Choroid plexus epithelial cell (primary cell): ENCODE data around the gene RASD2.
"Not testable (repeated sequence)": the region's sequence is repeated elsewhere in the genome, so short reads cannot be mapped to it uniquely, and the experiment has no call there.

Experiments used
- DNase-seq: peaks from one replicate; pipeline ENCODE4 v3.0.0-alpha.2; 2010; ENCODE audit warnings: low read depth
- H3K4me3 ChIP-seq: 2 replicates; pipeline ENCODE4 v1.5.1; 2011; ENCODE audit warnings: low read depth, mild to moderate bottlenecking, control low read depth, low read length, moderate library complexity
- TF ChIP-seq, protein P1 (sequence below): conservative IDR thresholded peaks from 2 replicates; pipeline ENCODE4 v1.5.1; 2011; ENCODE audit warnings: low read depth, mild to moderate bottlenecking, control low read depth, inconsistent platforms, low read length, moderate library complexity

Gene RASD2

DNA sequence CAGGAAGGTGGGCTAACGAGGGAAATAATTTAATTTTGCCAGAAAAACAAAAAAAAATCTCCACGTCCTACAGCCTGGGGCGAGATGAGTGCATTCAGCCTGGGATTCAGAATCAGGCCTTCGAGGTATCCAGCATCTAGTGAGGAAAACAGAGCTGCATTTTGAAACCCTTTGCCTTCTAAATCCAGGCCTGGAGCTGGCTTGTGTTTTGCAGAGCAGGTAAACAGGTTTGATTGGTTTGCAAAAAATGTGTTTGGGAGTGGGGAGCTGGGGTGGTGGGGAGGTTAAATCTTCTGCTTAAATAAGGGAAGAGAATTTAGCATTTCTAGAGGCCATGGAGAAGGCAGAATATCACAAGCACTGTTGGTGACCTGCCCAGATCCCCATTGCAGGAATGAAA lies 29.7 kb upstream of the RASD2 start:
- no peak overlapping the region for H3K4me3 ChIP-seq
- no peak for DNase-seq
- TF ChIP-seq, protein P1, sequence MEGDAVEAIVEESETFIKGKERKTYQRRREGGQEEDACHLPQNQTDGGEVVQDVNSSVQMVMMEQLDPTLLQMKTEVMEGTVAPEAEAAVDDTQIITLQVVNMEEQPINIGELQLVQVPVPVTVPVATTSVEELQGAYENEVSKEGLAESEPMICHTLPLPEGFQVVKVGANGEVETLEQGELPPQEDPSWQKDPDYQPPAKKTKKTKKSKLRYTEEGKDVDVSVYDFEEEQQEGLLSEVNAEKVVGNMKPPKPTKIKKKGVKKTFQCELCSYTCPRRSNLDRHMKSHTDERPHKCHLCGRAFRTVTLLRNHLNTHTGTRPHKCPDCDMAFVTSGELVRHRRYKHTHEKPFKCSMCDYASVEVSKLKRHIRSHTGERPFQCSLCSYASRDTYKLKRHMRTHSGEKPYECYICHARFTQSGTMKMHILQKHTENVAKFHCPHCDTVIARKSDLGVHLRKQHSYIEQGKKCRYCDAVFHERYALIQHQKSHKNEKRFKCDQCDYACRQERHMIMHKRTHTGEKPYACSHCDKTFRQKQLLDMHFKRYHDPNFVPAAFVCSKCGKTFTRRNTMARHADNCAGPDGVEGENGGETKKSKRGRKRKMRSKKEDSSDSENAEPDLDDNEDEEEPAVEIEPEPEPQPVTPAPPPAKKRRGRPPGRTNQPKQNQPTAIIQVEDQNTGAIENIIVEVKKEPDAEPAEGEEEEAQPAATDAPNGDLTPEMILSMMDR = no peak

- TF ChIP-seq, protein P1 = no peak
- no peak for DNase-seq
Observed at GRCh38 chr22:35514366-35514765, 26.3 kb upstream of the RASD2 start.

DNA sequence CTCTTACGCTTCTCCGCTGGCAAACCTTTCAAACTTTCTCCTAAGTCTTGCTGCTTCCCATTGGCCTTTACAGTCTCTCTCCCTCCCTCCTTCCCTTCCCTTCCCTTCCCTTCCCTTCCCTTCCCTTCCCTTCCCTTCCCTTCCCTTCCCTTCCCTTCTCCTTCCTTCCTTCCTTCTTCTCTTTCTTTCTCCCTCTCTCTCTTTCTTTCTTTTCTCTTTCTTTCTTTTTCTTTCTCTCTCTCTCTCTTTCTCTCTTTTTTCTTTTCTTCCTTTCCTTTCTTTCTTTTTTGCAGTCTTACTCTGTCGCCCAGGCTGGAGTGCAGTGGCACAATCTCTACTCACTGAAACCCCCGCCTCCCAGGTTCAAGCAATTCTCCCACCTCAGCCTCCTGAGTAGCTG lies 24.7 kb upstream of the RASD2 start:
- DNase-seq = not testable (repeated sequence)

More at GRCh38 chr22:35514366-35514765, 26.3 kb upstream of the RASD2 start:
- H3K4me3 ChIP-seq = no peak overlapping the region

DNA sequence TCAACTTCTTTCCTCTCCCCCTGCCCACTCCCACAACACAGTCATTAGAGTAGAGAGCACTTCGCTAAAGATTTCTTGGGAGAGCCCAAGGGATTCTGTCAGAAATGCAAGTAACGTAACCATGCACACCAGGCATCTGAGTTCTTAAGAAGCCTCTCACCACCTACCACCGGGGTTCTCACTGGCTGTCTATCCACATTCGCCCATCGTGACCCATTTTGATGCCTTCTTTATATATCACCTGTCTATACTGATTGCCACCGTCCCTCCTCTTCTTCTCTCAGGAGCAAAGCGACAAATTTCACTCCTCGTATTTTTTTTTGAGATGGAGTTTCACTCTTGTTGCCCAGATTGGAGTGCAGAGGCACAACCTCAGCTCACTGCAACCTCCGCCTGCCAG lies 23.9 kb upstream of the RASD2 start:
- H3K4me3 ChIP-seq = no peak overlapping the region
- DNase-seq = no peak
- TF ChIP-seq, protein P1 = no peak

More for the DNA sequence above, 24.7 kb upstream of the RASD2 start:
- H3K4me3 ChIP-seq = not testable (repeated sequence)

DNA sequence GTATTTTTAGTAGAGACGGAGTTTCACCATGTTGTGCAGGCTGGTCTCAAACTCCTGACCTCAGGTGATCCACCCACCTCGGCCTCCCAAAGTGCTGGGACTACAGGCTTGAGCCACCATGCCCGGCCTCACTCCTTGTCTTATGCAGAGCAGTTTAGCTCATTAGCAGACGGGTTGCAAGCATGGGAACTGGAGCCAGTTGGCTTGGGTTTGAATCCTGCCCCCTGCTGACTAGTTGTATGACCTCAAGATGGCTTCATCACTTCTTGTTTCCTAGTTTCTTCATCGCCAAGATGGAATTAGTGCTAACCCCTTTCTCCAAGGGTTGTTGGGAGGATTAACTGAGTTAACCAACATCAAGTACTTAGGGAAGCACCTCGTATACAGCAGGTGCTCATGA lies 23.4 kb upstream of the RASD2 start:
- no peak for DNase-seq
- no peak overlapping the region for H3K4me3 ChIP-seq
- TF ChIP-seq, protein P1 = no peak

DNA sequence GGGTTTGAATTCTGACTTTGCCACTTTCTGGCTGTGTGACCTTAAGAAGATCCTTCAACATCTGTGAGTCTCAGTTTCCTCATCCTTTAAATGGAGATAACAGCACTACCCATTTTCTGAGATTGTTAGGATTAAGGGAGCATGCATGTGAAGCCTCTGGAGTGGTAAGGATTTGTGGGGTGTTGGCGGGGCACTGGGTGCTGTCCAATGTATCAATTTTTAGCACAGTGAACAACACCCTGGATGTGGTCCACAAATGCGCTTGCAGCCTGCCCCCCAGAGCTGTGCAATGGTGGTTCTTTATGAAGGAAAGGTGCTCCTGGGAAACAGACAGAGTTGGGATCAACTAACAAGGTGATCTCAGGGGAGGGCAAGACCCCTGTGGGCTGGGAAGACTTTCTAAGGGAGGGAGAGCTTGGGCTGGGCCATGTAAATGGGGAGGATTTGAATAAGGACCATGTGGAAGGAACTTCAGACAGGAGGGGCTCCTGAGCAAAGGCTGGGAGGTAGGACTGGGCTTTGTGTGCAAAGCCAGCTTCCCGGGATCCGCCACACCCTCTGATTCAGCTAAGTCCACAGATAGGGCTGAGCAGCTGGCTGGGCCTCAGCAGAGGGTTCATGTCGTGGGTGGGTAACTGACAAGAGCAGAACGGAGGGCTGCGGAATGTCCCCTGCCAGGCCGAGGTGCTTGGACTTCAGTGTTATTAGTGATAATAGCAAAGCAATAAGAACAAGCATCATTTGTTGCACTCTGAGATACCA lies 22.7 kb upstream of the RASD2 start:
- TF ChIP-seq, protein P1 = no peak
- no peak for DNase-seq
- no peak overlapping the region for H3K4me3 ChIP-seq

GRCh38 chr22:35518811-35519210 lies 21.8 kb upstream of the RASD2 start:
- no peak overlapping the region for H3K4me3 ChIP-seq
- TF ChIP-seq, protein P1 = no peak
- no peak for DNase-seq
